Stimulated activated effector memory CD8-positive, alpha-beta T cell treated with anti-CD3 and anti-CD28 coated beads, Interleukin-12 subunit alpha, Interleukin-12 subunit beta, amount 100 ng/mL, for 72 hours (primary cell): ENCODE measurements around the gene ADAT1.

Experiments used
- ATAC-seq: fragments of 150-1000 bp; cut with Tn5 transposase; 2 replicates; pipeline ENCODE4 v1.10.0; 2021
- DNase-seq, 2 donors: peaks; one replicate each; pipeline ENCODE4 v3.0.0; 2021 to 2022; ENCODE audit warnings: low spot score in 2 of 2
- H3K27ac Mint-ChIP-seq: one replicate; pipeline ENCODE4 v1.8.0; 2022; ENCODE audit warnings: mild to moderate bottlenecking, mixed read lengths
- H3K36me3 Mint-ChIP-seq: one replicate; pipeline ENCODE4 v1.8.0; 2022; ENCODE audit warnings: mild to moderate bottlenecking, mixed read lengths
- H3K4me1 Mint-ChIP-seq: one replicate; pipeline ENCODE4 v1.8.0; 2022; ENCODE audit warnings: mixed read lengths
- H3K4me3 Mint-ChIP-seq: one replicate; pipeline ENCODE4 v1.8.0; 2022; ENCODE audit warnings: mild to moderate bottlenecking, mixed read lengths
- H3K9me3 Mint-ChIP-seq: one replicate; pipeline ENCODE4 v1.8.0; 2022; ENCODE audit warnings: mixed read lengths

ADAT1 gene

GRCh38 chr16:75570396-75571065 is 52.5 kb downstream of the ADAT1 start:
- Mint-ChIP-seq H3K4me1 (peaks cover 42% of the 10 kb centered on the region), H3K36me3 (peaks cover 78% of the 10 kb centered on the region), H3K9me3 (no peaks in the 10 kb centered on the region), H3K27ac (peak overlapping the region; percentile 71), H3K4me3 (no peak overlapping the region)
- DNase-seq (no peak), ATAC-seq (no peak)

- H3K27ac Mint-ChIP-seq, result peak overlapping the region; percentile 77
- DNase-seq (no peak), ATAC-seq (no peak)
- no peaks in the 10 kb centered on the region for H3K9me3 Mint-ChIP-seq
- peaks cover 42% of the 10 kb centered on the region for H3K4me1 Mint-ChIP-seq
- H3K4me3 Mint-ChIP-seq, result peak overlapping the region; percentile 84
- peaks cover 59% of the 10 kb centered on the region for H3K36me3 Mint-ChIP-seq
Measured at GRCh38 chr16:75567911-75568310, 55.2 kb downstream of the ADAT1 start.

DNA sequence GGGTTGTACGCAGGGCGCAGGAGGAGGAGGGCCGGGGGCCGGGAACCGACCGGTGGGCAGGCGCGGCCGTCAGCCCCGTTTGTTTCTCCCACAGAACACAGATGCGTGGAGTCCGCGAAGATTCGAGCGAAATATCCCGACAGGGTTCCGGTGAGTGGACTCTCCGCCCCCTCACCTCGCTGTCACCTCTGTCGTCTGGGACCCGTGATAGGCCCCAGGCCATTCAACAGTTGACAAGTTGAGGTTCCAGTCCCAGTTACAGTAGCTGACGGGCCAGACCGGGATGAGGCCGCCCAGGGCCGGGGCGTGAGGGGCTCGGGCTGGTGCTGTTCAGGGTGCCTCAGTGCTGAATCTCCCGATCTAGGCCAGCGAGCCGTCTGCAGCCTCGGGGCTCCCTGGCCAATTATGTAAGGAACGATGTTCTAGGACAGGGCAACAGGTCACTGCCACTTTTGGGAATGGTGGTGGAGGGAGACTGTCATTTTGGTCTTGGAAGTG is 56.3 kb downstream of the ADAT1 start:
- peak overlapping the region; percentile 84 for H3K4me3 Mint-ChIP-seq
- DNase-seq (peak in 1 of 2 donors; percentile 6), ATAC-seq (peak; percentile 11)
- peaks cover 37% of the 10 kb centered on the region for H3K4me1 Mint-ChIP-seq
- H3K27ac Mint-ChIP-seq, result peak overlapping the region; percentile 77
- H3K36me3 Mint-ChIP-seq, result peaks cover 48% of the 10 kb centered on the region
- no peaks in the 10 kb centered on the region for H3K9me3 Mint-ChIP-seq

GRCh38 chr16:75566040-75566757 is 56.9 kb downstream of the ADAT1 start, which contains the start of gene GABARAPL2:
Gene GABARAPL2, plus strand, starts transcription at chr16:75566379. Its CDS starts 108 bp downstream, at chr16:75566487.
- no peaks in the 10 kb centered on the region for H3K9me3 Mint-ChIP-seq
- H3K27ac Mint-ChIP-seq, result peak within 1 kb of the TSS; percentile 77
- peak within 1 kb of the TSS; percentile 84 for H3K4me3 Mint-ChIP-seq
- H3K4me1 Mint-ChIP-seq, result peaks cover 37% of the 10 kb centered on the region
- DNase-seq (peak; percentile 94 to 96), ATAC-seq (peak; percentile 85)
- peaks cover 42% of the 10 kb centered on the region for H3K36me3 Mint-ChIP-seq

DNA sequence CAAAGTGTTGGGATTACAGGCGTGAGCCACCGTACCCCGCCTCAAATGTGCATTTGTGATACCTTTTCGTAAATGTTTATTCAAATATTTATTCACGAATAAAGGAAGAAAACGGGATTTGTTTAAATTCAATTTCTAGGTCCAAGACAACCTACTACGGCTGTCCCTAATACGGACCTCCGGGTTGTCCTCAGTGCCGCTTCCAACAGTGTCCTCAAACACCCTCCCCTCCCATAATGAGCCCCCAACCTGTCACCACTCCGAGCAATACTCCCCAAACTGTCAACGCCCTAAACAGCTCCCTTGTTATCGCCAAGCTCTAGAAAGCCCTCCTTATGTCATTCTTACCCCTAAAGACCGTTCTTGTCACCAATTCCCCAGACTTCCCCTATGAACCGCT is 57.4 kb downstream of the ADAT1 start:
- Mint-ChIP-seq H3K36me3 (peaks cover 37% of the 10 kb centered on the region), H3K4me3 (peak overlapping the region; percentile 84), H3K9me3 (no peaks in the 10 kb centered on the region), H3K27ac (peak overlapping the region; percentile 77), H3K4me1 (peaks cover 37% of the 10 kb centered on the region)
- DNase-seq (no peak), ATAC-seq (no peak)

GRCh38 chr16:75559564-75560372 is 63.3 kb downstream of the ADAT1 start:
- no peaks in the 10 kb centered on the region for H3K9me3 Mint-ChIP-seq
- H3K4me3 Mint-ChIP-seq, result no peak overlapping the region
- H3K36me3 Mint-ChIP-seq, result no peaks in the 10 kb centered on the region
- H3K4me1 Mint-ChIP-seq, result peaks cover 12% of the 10 kb centered on the region
- ATAC-seq (no peak), DNase-seq (no peak)
- H3K27ac Mint-ChIP-seq, result no peak overlapping the region

DNA sequence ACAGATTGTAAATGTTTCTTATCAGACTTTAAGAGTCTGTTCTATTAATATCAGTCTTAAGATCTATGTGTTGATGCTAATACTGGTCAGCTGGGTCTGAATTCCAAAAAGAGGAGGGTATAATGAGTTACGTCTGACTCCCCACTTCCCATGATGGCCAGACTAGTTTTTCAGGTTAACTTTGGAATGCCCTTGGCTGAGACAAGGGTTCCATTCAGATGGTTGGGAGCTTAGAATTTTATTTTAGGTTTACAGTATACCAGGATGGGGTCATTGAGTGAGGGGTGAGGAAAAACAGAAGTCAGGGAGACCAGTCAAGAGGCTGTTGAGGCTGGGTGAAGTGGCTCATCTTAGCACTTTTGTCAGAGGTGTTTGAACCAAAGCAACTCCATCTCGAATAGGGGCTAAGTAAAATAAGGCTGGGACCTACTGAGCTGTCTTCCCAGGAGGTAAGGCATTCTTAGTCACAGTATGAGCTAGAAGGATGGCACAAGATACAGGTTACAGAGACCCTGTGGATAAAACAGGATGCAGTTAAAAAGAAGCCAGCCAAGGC is 64.2 kb downstream of the ADAT1 start:
- no peak for DNase-seq
- Mint-ChIP-seq H3K9me3 (no peaks in the 10 kb centered on the region), H3K36me3 (no peaks in the 10 kb centered on the region), H3K4me3 (no peak overlapping the region), H3K4me1 (peaks cover 12% of the 10 kb centered on the region), H3K27ac (no peak overlapping the region)
- no peak for ATAC-seq

GRCh38 chr16:75556431-75556950 is 66.6 kb downstream of the ADAT1 start:
- Mint-ChIP-seq H3K27ac (peak overlapping the region; percentile 80), H3K9me3 (no peaks in the 10 kb centered on the region), H3K4me1 (peaks cover 12% of the 10 kb centered on the region), H3K36me3 (no peaks in the 10 kb centered on the region), H3K4me3 (peak overlapping the region; percentile 90)
- no peak for ATAC-seq
- DNase-seq, result no peak

- H3K9me3 Mint-ChIP-seq, result no peaks in the 10 kb centered on the region
- peak within 1 kb of the TSS; percentile 80 for H3K27ac Mint-ChIP-seq
- no peaks in the 10 kb centered on the region for H3K36me3 Mint-ChIP-seq
- DNase-seq (peak; percentile 86 to 95), ATAC-seq (peak; percentile 98)
- H3K4me3 Mint-ChIP-seq, result peak within 1 kb of the TSS; percentile 90
- H3K4me1 Mint-ChIP-seq, result peaks cover 12% of the 10 kb centered on the region
Measured at GRCh38 chr16:75555707-75556430, 67.2 kb downstream of the ADAT1 start, which contains the start of gene TMEM231. Gene TMEM231, minus strand, starts transcription at chr16:75556252. Its CDS starts 43 bp downstream, at chr16:75556209.

DNA sequence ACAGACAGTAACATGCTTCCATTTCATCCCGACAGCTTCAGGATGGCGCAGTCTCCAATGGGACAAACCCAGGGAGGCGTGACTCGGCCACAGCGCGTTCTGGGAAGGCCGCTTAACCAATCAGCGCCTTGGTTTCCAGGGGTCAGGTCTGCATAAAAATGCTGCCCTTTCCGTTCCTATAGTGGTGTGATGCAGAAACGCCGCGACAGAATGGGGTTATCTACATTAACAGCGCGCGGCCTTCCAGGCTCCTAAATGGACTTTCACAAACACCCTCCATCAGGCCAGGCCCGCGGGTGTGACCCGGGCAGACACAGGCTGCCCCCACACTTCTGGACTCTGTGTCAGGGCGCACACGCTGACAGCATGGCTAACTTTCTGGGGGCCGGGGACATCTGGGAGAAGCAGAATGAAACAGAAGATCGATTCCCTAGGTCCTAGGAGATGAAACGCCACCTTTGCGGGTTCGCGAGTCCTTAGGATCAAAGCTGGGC is 67.8 kb downstream of the ADAT1 start:
- peaks cover 12% of the 10 kb centered on the region for H3K4me1 Mint-ChIP-seq
- ATAC-seq (no peak), DNase-seq (peak in 1 of 2 donors; percentile 53)
- no peaks in the 10 kb centered on the region for H3K9me3 Mint-ChIP-seq
- no peaks in the 10 kb centered on the region for H3K36me3 Mint-ChIP-seq
- H3K27ac Mint-ChIP-seq, result peak overlapping the region; percentile 80
- peak overlapping the region; percentile 90 for H3K4me3 Mint-ChIP-seq

GRCh38 chr16:75552951-75553350 is 70.1 kb downstream of the ADAT1 start:
- Mint-ChIP-seq H3K4me1 (peaks cover 12% of the 10 kb centered on the region), H3K27ac (no peak overlapping the region), H3K9me3 (no peaks in the 10 kb centered on the region), H3K4me3 (no peak overlapping the region), H3K36me3 (no peaks in the 10 kb centered on the region)
- no peak for ATAC-seq
- no peak for DNase-seq

GRCh38 chr16:75550211-75550662 is 72.8 kb downstream of the ADAT1 start:
- ATAC-seq, result peak; percentile 48
- no peaks in the 10 kb centered on the region for H3K36me3 Mint-ChIP-seq
- H3K4me3 Mint-ChIP-seq, result no peak overlapping the region
- peaks cover 2% of the 10 kb centered on the region for H3K4me1 Mint-ChIP-seq
- no peaks in the 10 kb centered on the region for H3K9me3 Mint-ChIP-seq
- DNase-seq, result no peak
- H3K27ac Mint-ChIP-seq, result peak overlapping the region; percentile 35
